Kidney (tissue), 14 donors: Measurements from ENCODE around the gene IFNGR1. TPM values are rescaled to one million over a fixed set of nuclear protein-coding genes. Genes with fewer than 3 reads are reported as not detected.
A peak's percentile ranks its signal among the peaks of the same experiment; 100 is the strongest.
"Not testable (repeated sequence)": the region's sequence is repeated elsewhere in the genome, so short reads cannot be mapped to it uniquely, and the experiment has no call there.

Source experiments
- DNase-seq, 5 donors: peaks; one replicate each; pipeline ENCODE4 v3.0.0-alpha.2; 2013 to 2020
- FAIRE-seq: peaks from 2 replicates; lab custom pipeline; 2012; peaks lifted over from hg19 to GRCh38; lab: Jason Lieb, UNC
- H3K27ac ChIP-seq, 2 donors: one replicate each; pipeline ENCODE4 v1.7.0; 2013; ENCODE audit warnings: low read depth in 2 of 2, low read length in 2 of 2, inconsistent platforms in 1 of 2
- H3K27me3 ChIP-seq: one replicate; pipeline ENCODE4 v1.7.1; 2013; ENCODE audit warnings: low read length, inconsistent platforms; ENCODE audit not compliant: control insufficient read depth, insufficient read depth
- H3K36me3 ChIP-seq, 3 donors: one replicate each; pipeline versions ENCODE4 v1.7.0 to v1.7.1; 2013; ENCODE audit warnings: low read length in 3 of 3, control low read depth in 1 of 3, inconsistent platforms in 1 of 3; ENCODE audit not compliant: insufficient read depth in 3 of 3, control insufficient read depth in 2 of 3
- H3K4me1 ChIP-seq, 3 donors: one replicate each; pipeline versions ENCODE4 v1.7.0 to v1.7.1; 2013; ENCODE audit warnings: low read length in 3 of 3, inconsistent platforms in 1 of 3, low read depth in 1 of 3; ENCODE audit not compliant: control insufficient read depth in 2 of 3, insufficient read depth in 2 of 3
- H3K4me3 ChIP-seq, 3 donors: one replicate each; pipeline versions ENCODE4 v1.7.0 to v1.8.1; 2013; ENCODE audit warnings: low read length in 3 of 3, control low read depth in 1 of 3, inconsistent platforms in 1 of 3
- H3K9ac ChIP-seq, 3 donors: one replicate each; pipeline versions ENCODE4 v1.7.0 to v1.7.1; 2013; ENCODE audit warnings: low read length in 3 of 3, control low read depth in 1 of 3, inconsistent platforms in 1 of 3
- H3K9me3 ChIP-seq, 3 donors: one replicate each; pipeline versions ENCODE4 v1.7.0 to v1.7.1; 2013; ENCODE audit warnings: low read length in 3 of 3, control low read depth in 1 of 3, inconsistent platforms in 1 of 3; ENCODE audit not compliant: control insufficient read depth in 2 of 3, insufficient read depth in 1 of 3
- CTCF ChIP-seq: IDR thresholded peaks from 3 replicates; pipeline ENCODE4 v1.5.1; 2012; ENCODE audit warnings: mild to moderate bottlenecking, moderate library complexity, borderline replicate concordance; ENCODE audit not compliant: insufficient read depth; ENCODE audit errors: extremely low read depth
- intact Hi-C: fragments of 100-400 bp; cut with DNase I; formaldehyde crosslinking; loops from one replicate; pipeline ENCODE4 v1.11.1; 2022
- polyA plus RNA-seq: library from polyadenylated mRNA; stranded (reverse); fragments of 350-450 nt; fragmentation: Illumina TruSeq; extraction: RNeasy Lipid Tissue Mini Kit (QIAGEN cat#74804); gene quantifications from one replicate; pipeline ENCODE4 v1.2.3, GENCODE V29; 2014; ENCODE audit warnings: low read depth, low replicate concordance; ENCODE audit not compliant: insufficient read depth
- total RNA-seq: library from RNA; stranded (reverse); fragmentation: NEBNext Ultra II Directional; extraction: Animal tissue kit (Norgen Biotek cat#: 25700); gene quantifications from one replicate; pipeline ENCODE4 v1.2.1, GENCODE V29; 2021
- donor health status: control.
- donor health status: control.
- donor health status: control.
- donor health status: control.
- donor health status: control.
- donor health status: DM: yes; HTN: yes; CAD: no.
- donor health status: Normal renal cell carcinoma (clear cell type).

IFNGR1 gene
- total and polyA plus RNA-seq, 2 donors from 2014 or later, result 42.8 to 94.3 TPM

DNA sequence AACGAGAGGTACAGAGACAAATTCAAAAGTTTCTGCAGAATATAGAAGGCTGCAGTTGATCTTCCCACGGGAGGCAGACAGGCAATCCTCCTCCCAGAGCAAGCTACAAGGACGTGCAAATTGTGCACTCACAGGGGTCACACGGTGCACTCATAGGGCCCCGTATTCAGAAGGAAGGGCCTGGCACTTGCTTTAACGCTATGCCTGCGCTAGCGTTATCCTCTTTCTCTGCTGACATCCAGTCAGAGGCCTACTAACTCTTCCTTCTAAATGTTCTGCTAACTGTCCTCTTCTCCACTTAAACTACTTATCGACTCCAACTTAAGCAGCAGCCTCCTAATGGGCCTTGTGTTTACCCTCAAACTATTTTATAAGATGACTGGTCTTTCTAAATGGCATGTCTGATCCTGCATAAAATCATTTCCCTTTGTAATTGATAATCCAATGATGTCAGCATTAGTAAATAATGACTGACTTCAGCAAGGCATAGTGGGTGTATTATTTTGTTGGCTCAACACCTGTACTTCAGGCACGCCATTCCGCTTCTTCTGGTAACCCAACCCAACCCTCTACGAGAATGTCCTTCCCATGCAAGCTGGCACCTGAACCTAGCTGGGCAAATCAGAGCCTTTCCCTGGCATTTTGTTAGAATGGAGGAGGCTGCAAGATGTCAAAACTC is 2.2 kb downstream of the IFNGR1 start:
- DNase-seq, result no peak
- Histone ChIP-seq H3K36me3 (no peaks in the 10 kb centered on the region), H3K27ac (no peak overlapping the region), H3K9me3 (no peaks in the 10 kb centered on the region), H3K9ac (peak overlapping the region in 2 of 3 donors; percentile 8 to 98), H3K27me3 (no peaks in the 10 kb centered on the region), H3K4me1 (peaks cover 0 to 28% (median 16%) of the 10 kb centered on the region in 3 donors), H3K4me3 (peak overlapping the region in 2 of 3 donors; percentile 97 to 99)
- no peak for FAIRE-seq
- intact Hi-C loops, result no loop called here
- no peak for TF ChIP-seq CTCF

DNA sequence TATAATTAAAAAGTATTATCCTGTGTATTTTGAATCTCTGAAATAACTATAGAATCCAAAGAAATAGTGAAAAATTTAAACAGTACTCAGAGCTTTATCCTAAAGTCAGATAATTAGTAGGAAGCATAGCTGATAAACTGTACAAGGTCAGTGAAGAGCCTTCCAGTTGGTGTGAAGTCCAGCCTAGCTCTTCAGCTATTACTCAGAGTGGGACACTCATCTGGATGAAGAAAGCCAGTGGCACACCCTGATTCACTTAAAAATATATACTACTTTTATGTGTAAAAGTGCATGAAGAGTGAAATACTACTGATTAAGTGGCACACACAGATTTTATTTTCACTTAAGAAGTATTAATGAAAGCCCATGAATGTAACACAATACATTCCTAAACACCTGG is 3.1 kb downstream of the IFNGR1 start:
- no peak for TF ChIP-seq CTCF
- Histone ChIP-seq H3K9me3 (no peaks in the 10 kb centered on the region), H3K4me3 (peak overlapping the region in 1 of 3 donors; percentile 1), H3K4me1 (peaks cover 0 to 28% (median 16%) of the 10 kb centered on the region in 3 donors), H3K27ac (no peak overlapping the region), H3K9ac (no peak overlapping the region), H3K27me3 (no peaks in the 10 kb centered on the region), H3K36me3 (no peaks in the 10 kb centered on the region)
- no peak for FAIRE-seq
- no peak for DNase-seq
- intact Hi-C loops, result no loop called here

GRCh38 chr6:137215630-137216029 is 3.6 kb downstream of the IFNGR1 start:
- H3K4me3 ChIP-seq, H3K9ac ChIP-seq, FAIRE-seq, H3K9me3 ChIP-seq, H3K27ac ChIP-seq, H3K27me3 ChIP-seq, intact Hi-C loops, H3K36me3 ChIP-seq, DNase-seq: not testable (repeated sequence)
- peaks cover 0 to 31% (median 19%) of the 10 kb centered on the region in 3 donors for H3K4me1 ChIP-seq

DNA sequence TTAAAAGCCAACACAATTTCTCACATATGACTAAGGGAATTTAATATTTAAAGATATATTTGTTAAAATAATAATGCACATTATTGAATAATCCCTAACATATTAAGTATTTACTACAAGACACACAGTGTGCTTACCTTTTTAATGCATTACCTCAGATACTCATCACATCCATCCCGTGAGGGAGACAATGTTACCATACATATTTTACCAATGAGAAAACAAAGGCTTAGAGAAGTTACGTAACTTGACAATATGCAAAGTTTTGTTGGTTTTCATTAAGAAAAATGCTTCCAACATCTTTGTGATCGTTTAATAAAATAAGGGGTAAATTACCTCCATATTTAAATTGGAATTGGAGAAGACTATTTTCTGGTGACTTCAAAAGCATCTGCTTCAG is 4.3 kb downstream of the IFNGR1 start:
- Histone ChIP-seq H3K4me1 (peaks cover 0 to 31% (median 19%) of the 10 kb centered on the region in 3 donors), H3K9ac (no peak overlapping the region), H3K27ac (no peak overlapping the region), H3K9me3 (no peaks in the 10 kb centered on the region), H3K36me3 (no peaks in the 10 kb centered on the region), H3K27me3 (no peaks in the 10 kb centered on the region), H3K4me3 (no peak overlapping the region)
- FAIRE-seq (no peak), DNase-seq (no peak)
- intact Hi-C loops, result no loop called here
- no peak for TF ChIP-seq CTCF
